ENCODE data around the gene TIAM2. TPM values are rescaled to one million over a fixed set of nuclear protein-coding genes. Genes with fewer than 3 reads are reported as not detected.

TIAM2 gene
- 5.9 TPM for total RNA-seq
- long read RNA-seq, partial matches to known transcripts: 3 of 9 reads
- long read RNA-seq, other reads (novel, unspliced or antisense): 6 of 9 reads

DNA sequence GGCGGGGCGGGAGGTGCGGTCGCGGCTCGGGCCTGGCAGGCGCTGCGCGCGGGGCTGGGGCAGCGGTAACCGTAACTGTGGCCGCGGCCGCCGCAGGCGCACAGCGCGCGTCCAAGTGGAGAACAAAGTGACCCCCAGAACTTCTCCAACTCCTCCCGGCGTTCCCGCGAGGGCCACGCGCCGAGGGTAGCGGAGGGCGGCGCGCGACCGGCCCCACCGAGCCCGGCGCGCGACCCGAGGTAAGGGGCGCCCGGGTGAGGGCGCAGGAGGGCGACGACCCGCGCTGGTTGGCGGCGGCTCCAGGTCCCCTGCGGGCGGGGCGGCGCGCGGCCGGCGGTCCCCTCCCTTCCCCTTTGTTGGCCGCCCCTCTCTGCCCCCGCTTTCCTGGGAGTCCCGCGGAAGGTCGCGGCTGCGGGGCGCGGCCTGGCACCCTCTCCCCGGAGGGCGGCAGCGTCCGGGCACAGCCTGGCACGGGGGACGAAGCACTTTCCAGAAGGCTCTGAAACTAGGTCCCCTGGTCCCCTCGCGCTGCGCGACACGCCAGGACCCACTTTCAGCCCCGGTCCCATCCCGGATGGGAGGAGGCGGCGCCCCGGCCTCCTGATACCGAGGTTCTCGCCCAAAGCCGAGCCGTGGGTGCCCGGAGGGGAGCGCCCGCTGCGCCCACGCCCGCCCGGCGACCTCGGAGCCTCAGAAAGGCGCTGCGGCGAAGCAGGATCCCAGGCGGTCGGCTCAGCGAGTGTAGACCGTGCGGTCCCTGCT is at the start of gene TIAM2:
TIAM2 (plus strand) TSS at position 62 of the 762 bp plus-strand sequence. CDS start 133,909 bp downstream, outside the sequence.
- Histone ChIP-seq H3K36me3 (no peaks in the 10 kb centered on the region), H3K4me1 (peaks cover 7% of the 10 kb centered on the region), H3K27ac (no peak within 1 kb of the TSS), H3K4me3 (peak within 1 kb of the TSS; percentile 50), H3K27me3 (ENCODE audit: low read depth) (peaks cover 30% of the 10 kb centered on the region), H3K9me3 (no peaks in the 10 kb centered on the region)
- intact Hi-C loops (cut with DNase I): no loop called here
- no peak for DNase-seq
- ATAC-seq: peak; percentile 33 to 51
- TF ChIP-seq, protein P1, sequence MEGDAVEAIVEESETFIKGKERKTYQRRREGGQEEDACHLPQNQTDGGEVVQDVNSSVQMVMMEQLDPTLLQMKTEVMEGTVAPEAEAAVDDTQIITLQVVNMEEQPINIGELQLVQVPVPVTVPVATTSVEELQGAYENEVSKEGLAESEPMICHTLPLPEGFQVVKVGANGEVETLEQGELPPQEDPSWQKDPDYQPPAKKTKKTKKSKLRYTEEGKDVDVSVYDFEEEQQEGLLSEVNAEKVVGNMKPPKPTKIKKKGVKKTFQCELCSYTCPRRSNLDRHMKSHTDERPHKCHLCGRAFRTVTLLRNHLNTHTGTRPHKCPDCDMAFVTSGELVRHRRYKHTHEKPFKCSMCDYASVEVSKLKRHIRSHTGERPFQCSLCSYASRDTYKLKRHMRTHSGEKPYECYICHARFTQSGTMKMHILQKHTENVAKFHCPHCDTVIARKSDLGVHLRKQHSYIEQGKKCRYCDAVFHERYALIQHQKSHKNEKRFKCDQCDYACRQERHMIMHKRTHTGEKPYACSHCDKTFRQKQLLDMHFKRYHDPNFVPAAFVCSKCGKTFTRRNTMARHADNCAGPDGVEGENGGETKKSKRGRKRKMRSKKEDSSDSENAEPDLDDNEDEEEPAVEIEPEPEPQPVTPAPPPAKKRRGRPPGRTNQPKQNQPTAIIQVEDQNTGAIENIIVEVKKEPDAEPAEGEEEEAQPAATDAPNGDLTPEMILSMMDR (IDR thresholded peaks at IDR 0.05): no peak

DNA sequence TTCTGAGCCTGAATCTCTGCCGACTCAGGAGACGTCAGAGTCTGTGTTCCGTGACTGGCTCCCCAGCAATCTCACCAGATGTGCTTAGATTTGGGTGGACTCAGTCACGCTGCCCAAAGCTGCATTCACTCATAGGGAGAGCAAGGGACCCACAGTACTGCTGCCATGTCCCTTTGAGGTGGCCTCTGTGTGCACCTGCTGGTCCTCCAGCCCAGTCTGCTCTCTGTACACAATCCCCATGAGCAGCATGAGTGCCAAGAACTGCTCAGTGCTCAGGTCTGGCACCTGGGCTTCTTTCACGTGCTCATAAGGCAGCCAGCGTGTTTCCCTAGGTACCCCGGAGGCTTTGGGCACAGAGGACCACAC is 44.2 kb upstream of the TIAM2 start:
- ATAC-seq: no peak
- DNase-seq: no peak

DNA sequence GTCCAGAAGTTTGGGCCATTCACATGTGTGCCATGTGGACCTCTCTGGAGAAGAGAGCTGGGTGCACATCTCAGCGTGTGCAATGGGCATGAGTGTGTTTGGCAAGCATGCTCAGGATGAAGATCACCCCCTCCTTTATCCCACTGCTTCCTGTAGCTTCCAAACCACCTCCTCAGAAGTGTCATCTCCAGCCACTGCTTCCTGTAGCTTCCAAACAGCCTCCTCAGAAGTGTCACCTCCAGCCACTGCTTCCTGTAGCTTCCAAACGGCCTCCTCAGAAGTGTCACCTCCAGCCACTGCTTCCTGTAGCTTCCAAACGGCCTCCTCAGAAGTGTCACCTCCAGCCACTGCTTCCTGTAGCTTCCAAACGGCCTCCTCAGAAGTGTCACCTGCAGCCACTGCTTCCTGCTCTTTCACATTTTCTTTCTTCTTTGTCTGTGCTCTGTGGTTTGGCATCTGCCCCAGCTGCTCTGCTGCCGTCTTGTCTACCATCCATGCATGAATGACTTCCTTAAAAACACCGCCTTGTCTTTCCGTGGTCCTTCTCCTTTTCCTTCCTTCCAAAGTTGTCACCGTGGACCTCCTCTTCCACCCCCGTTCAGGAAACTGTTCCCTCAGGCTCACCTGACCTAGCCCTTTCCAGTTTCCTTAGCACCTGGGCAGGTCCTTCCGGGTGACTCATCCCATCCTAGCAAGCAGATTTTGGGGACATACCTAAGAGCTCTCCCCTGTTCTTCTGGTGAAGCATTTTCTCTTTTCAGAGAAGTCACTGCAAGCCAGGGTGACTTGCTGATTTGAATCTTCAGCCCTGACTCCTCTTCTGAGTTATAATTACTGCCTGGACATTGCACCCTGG is 43.5 kb upstream of the TIAM2 start:
- no peaks in the 10 kb centered on the region for H3K36me3 ChIP-seq
- no peaks in the 10 kb centered on the region for H3K27me3 ChIP-seq (ENCODE audit: low read depth)
- ATAC-seq (no peak), DNase-seq (no peak)
- TF ChIP-seq, protein P1 (IDR thresholded peaks at IDR 0.05): no peak
- H3K9me3 ChIP-seq: no peaks in the 10 kb centered on the region
- no peaks in the 10 kb centered on the region for H3K4me1 ChIP-seq
- intact Hi-C loops (cut with DNase I): no loop called here
- H3K27ac ChIP-seq: no peak overlapping the region
- no peak overlapping the region for H3K4me3 ChIP-seq

More for the DNA sequence above, 44.2 kb upstream of the TIAM2 start:
- intact Hi-C loops (cut with DNase I): no loop called here
- H3K9me3 ChIP-seq: no peaks in the 10 kb centered on the region
- H3K4me1 ChIP-seq: no peaks in the 10 kb centered on the region
- no peak overlapping the region for H3K4me3 ChIP-seq
- TF ChIP-seq, protein P1 (IDR thresholded peaks at IDR 0.05): no peak
- no peaks in the 10 kb centered on the region for H3K36me3 ChIP-seq
- H3K27me3 ChIP-seq (ENCODE audit: low read depth): no peaks in the 10 kb centered on the region
- no peak overlapping the region for H3K27ac ChIP-seq

DNA sequence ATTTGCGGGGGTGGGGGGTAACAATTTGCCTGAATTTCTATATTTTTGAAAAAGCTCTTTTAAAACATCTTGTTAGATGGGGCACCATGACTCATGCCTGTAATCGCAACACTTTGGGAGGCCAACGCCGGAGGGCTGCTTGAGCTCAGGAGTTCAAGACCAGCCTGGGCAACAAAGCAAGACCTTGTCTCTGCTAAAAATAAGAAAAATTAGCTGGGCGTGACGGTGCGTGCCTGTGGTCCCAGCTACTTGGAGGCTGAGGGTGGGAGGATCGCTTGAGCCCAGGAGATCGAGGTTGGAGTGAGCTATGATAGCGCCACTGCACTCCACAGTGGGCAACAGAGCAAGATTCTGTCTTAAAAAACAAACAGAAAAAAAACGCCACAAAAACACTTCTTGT is 41.5 kb upstream of the TIAM2 start:
- ATAC-seq (no peak), DNase-seq (no peak)
- TF ChIP-seq, protein P1 (IDR thresholded peaks at IDR 0.05): no peak
- intact Hi-C loops (cut with DNase I): no loop called here
- Histone ChIP-seq H3K4me1 (no peaks in the 10 kb centered on the region), H3K36me3 (no peaks in the 10 kb centered on the region), H3K27me3 (ENCODE audit: low read depth) (no peaks in the 10 kb centered on the region), H3K27ac (no peak overlapping the region), H3K9me3 (no peaks in the 10 kb centered on the region), H3K4me3 (no peak overlapping the region)

DNA sequence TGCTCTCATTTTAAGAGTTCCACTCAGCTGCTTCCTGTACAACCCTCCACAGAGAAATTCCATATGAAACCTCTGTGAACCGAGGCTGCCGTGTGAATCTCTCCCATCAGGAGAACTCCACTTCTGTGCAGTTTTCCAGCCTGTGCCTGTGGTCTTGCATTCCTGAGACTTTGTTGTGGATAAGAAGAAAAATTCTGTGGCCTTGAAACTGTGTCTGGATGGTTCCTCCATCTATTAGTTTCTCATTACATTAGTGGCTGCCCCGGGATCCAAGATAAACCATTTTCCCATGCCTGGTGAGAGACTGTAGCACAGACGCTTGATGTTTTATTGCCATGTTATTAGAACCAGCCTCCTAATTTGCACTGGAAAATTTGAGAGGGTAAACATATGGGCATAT is 40.8 kb upstream of the TIAM2 start:
- TF ChIP-seq, protein P1 (IDR thresholded peaks at IDR 0.05): no peak
- H3K4me1 ChIP-seq: no peaks in the 10 kb centered on the region
- H3K4me3 ChIP-seq: no peak overlapping the region
- H3K27me3 ChIP-seq (ENCODE audit: low read depth): no peaks in the 10 kb centered on the region
- intact Hi-C loops (cut with DNase I): no loop called here
- H3K9me3 ChIP-seq: no peaks in the 10 kb centered on the region
- no peaks in the 10 kb centered on the region for H3K36me3 ChIP-seq
- ATAC-seq (no peak), DNase-seq (no peak)
- no peak overlapping the region for H3K27ac ChIP-seq

Data from lower lobe of right lung (tissue), 2 donors.